OCI-LY3 (cell line): Measurements from ENCODE around the gene IZUMO4.

Source experiments
- H2AFZ ChIP-seq: fragments of 200-600, 300-600 bp; shearing (Covaris generic); 2 replicates; pipeline ENCODE4 v1.6.0; 2014; ENCODE audit warnings: antibody characterized with exemption, low read depth, low read length
- H3K27ac ChIP-seq: fragments of 200-600, 300-600 bp; sonication (generic); 2 replicates; pipeline ENCODE4 v1.5.1; 2014; ENCODE audit warnings: mild to moderate bottlenecking, low read length, moderate library complexity, mixed read lengths
- H3K27me3 ChIP-seq: fragments of 200-600, 300-600 bp; sonication (generic); 2 replicates; pipeline ENCODE4 v1.6.1; 2014; ENCODE audit warnings: low read depth, low read length, mixed read lengths
- H3K36me3 ChIP-seq: fragments of 200-600, 300-600 bp; sonication (generic); replicated peaks from 2 replicates; pipeline ENCODE3; 2014; ENCODE audit warnings: low read depth, low read length, mixed read lengths
- H3K4me1 ChIP-seq: fragments of 300-600, 200-600 bp; sonication (generic); 2 replicates; pipeline ENCODE4 v1.6.1; 2014; ENCODE audit warnings: low read length, mixed read lengths
- H3K4me2 ChIP-seq: fragments of 200-600, 300-600 bp; sonication (generic); 2 replicates; pipeline ENCODE4 v1.6.1; 2014; ENCODE audit warnings: low read length, mixed read lengths
- H3K4me3 ChIP-seq: fragments of 300-600, 200-600 bp; sonication (generic); 2 replicates; pipeline ENCODE4 v1.5.1; 2014; ENCODE audit warnings: antibody characterized with exemption, mild to moderate bottlenecking, low read length, moderate library complexity
- H3K79me2 ChIP-seq: fragments of 300-600, 200-600 bp; shearing (Covaris generic); 2 replicates; pipeline ENCODE4 v1.6.1; 2014; ENCODE audit warnings: mild to moderate bottlenecking, low read length, mixed read lengths
- H3K9ac ChIP-seq: fragments of 300-600, 200-600 bp; shearing (Covaris generic); 2 replicates; pipeline ENCODE4 v1.6.0; 2014; ENCODE audit warnings: mild to moderate bottlenecking, low read length, moderate library complexity
- H3K9me3 ChIP-seq: fragments of 200-600, 300-600 bp; shearing (Covaris generic); 2 replicates; pipeline ENCODE4 v1.6.1; 2014; ENCODE audit warnings: low read length, mixed read lengths; ENCODE audit not compliant: insufficient read depth
- H4K20me1 ChIP-seq: fragments of 200-600, 300-600 bp; sonication (generic); 2 replicates; pipeline ENCODE4 v1.6.1; 2016; ENCODE audit warnings: low read length, mixed read lengths; ENCODE audit not compliant: insufficient read depth
- CTCF ChIP-seq: fragments of 200-600, 300-600 bp; sonication (generic); IDR thresholded peaks from 2 replicates; pipeline ENCODE4 v1.5.1; 2014; ENCODE audit warnings: antibody characterized with exemption, low read length, low read depth
- EZH2phosphoT487 ChIP-seq: fragments of 200-600 bp; shearing (Covaris generic); IDR thresholded peaks from 2 replicates; pipeline ENCODE4 v1.6.1; 2018; ENCODE audit warnings: antibody characterized with exemption, mixed run types, low read depth

IZUMO4 gene

GRCh38 chr19:2070986-2071673 lies 25.6 kb upstream of the IZUMO4 start:
- Histone ChIP-seq H3K36me3 (peaks cover 50% of the 10 kb centered on the region), H4K20me1 (peaks cover 4% of the 10 kb centered on the region), H3K9ac (no peak overlapping the region), H3K79me2 (peaks cover 12% of the 10 kb centered on the region; the same call in 1 of the 2 replicates), H2AFZ (no peak overlapping the region), H3K27me3 (no peaks in the 10 kb centered on the region), H3K9me3 (no peaks in the 10 kb centered on the region), H3K4me2 (no peak overlapping the region), H3K4me1 (peaks cover 26% of the 10 kb centered on the region), H3K27ac (no peak overlapping the region), H3K4me3 (no peak overlapping the region)
- TF ChIP-seq CTCF (no peak), EZH2phosphoT487 (no peak)

GRCh38 chr19:2072757-2073551 lies 23.8 kb upstream of the IZUMO4 start:
- Histone ChIP-seq H3K4me2 (no peak overlapping the region), H3K9me3 (no peaks in the 10 kb centered on the region), H2AFZ (no peak overlapping the region), H3K4me1 (peaks cover 24% of the 10 kb centered on the region), H3K79me2 (peaks cover 19% of the 10 kb centered on the region), H3K9ac (no peak overlapping the region), H3K27me3 (no peaks in the 10 kb centered on the region), H4K20me1 (peaks cover 9% of the 10 kb centered on the region), H3K27ac (no peak overlapping the region), H3K4me3 (no peak overlapping the region), H3K36me3 (peaks cover 66% of the 10 kb centered on the region)
- no peak for TF ChIP-seq CTCF
- TF ChIP-seq EZH2phosphoT487, result no peak

DNA sequence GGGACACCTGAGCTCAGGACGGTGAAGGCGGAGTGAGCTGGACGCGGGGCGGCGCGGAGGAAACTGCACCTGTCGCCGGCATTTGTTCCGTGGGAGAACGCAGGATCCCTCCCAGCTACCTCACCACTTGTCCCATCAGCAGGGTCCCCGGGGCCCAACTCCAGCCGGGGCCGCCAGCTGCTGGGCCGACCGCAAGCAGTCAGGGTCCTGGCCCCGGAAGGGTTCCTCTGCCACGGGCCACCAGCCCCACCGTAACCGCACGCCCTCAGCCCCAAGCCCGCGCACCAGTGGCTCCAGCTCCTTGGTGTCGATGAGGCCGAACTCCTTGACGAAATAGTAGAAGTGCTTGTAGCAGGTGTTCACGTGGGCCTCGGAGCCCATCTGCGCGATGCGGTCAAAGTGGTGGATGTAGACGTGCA lies 20.2 kb upstream of the IZUMO4 start:
- Histone ChIP-seq H4K20me1 (peaks cover 41% of the 10 kb centered on the region), H3K36me3 (peaks cover 75% of the 10 kb centered on the region), H3K4me3 (no peak overlapping the region), H3K9ac (no peak overlapping the region), H3K4me2 (no peak overlapping the region), H3K79me2 (peaks cover 55% of the 10 kb centered on the region), H2AFZ (no peak overlapping the region), H3K9me3 (no peaks in the 10 kb centered on the region), H3K27ac (no peak overlapping the region), H3K4me1 (peaks cover 18% of the 10 kb centered on the region), H3K27me3 (no peaks in the 10 kb centered on the region)
- TF ChIP-seq EZH2phosphoT487 (no peak), CTCF (no peak)

DNA sequence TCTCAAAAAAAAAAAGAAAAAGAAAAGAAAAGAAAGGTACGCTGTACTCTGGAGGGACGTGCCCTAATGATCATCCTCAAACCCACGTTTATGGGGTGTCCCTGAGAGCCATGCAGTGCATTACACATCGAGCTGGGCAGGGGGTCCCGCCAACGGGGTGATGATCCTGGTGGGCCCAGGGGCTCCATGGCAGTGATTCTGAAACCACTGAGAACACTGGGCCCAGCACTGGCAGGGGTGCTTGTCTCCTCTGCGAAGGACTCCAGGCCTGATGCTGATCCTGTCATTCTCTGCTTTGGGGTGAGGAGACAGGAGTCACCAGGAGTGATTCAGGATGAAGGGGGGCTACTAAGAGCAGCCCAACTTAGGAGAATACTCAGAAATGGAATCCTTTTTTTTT lies 19.3 kb upstream of the IZUMO4 start:
- Histone ChIP-seq H3K4me1 (peaks cover 25% of the 10 kb centered on the region), H3K27ac (no peak overlapping the region), H3K36me3 (peaks cover 78% of the 10 kb centered on the region), H3K4me3 (no peak overlapping the region), H3K9ac (no peak overlapping the region), H4K20me1 (peaks cover 50% of the 10 kb centered on the region), H3K27me3 (no peaks in the 10 kb centered on the region), H3K79me2 (peaks cover 64% of the 10 kb centered on the region), H3K9me3 (no peaks in the 10 kb centered on the region), H2AFZ (no peak overlapping the region), H3K4me2 (no peak overlapping the region)
- TF ChIP-seq CTCF, result no peak
- TF ChIP-seq EZH2phosphoT487, result no peak
